NCI-H2029 treated with DMSO at 0.1 percent for 48 hours (cell line): ENCODE data around the gene PPP4R2.
"Not testable (repeated sequence)": the region's sequence is repeated elsewhere in the genome, so short reads cannot be mapped to it uniquely, and the experiment has no call there.

Experiments
- DNase-seq: peaks from one replicate; lab custom pipeline; 2025; lab: John Stamatoyannopoulos, UW

Gene PPP4R2

DNA sequence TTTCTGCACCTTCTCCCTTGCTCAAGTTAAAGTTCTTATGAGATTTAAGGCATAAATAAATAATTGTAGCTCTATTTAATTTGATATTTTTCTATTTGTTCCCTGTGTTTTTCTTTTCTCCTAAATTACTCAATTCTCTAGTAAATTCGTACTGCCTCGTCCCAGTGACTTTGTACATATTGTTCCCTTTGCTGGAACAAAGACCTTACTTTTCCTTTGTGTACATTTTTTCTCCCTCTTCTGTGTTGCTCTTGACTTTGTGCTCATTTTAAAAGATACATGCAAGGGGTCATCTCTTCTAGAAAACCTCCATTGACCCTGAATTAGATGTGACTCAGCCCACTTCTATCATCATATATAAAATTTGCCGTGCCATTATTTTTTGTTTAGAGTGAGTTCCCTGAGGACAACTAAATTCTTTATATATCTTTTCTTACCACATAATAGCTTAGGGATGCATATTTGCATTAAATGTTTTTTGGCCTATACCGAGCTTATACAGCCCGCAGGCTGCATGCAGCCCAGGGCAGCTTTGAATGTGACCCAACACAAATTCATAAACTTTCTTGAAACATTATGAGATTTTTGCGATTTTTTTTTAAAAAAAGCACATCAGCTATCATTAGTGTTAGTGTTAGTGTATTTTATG lies 29.6 kb downstream of the PPP4R2 start:
- DNase-seq = no peak

DNA sequence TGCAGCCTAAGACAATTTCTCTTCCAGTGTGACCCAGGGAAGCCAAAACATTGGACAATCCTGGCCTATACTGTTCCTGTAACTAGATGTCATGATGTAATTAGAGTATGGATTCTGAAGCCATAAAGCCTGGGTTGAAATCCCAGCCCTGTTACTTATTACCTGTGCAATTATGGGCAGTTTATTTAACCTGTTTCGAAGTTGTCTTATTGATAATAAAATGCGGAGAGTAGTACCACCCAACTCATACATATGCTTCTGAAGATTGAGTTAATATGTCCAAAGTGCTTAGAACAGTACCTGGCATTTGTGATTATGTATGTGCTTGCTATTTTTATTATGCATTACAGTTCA lies 30.1 kb downstream of the PPP4R2 start:
- no peak for DNase-seq

DNA sequence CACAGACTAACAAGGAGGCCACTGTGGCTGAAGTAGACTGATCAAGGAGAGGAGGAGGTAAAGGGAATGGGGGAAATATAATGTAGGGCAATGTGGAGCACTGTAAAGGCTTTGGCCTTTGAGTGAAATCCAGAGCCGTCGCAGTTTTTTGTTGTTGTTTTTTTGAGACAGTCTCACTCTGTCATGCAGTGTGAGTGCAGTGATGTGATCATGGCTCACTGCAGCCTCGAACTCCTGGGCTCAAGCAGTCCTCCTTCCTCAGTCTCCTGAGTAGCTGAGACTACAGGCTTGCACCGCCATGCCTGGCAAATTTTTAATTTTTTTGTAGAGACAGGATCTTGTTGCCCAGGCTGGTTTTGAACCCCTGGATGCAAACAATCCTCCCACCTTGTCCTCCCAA lies 32.2 kb downstream of the PPP4R2 start:
- DNase-seq = no peak

GRCh38 chr3:73029321-73029796 lies 32.7 kb downstream of the PPP4R2 start:
- DNase-seq = no peak

DNA sequence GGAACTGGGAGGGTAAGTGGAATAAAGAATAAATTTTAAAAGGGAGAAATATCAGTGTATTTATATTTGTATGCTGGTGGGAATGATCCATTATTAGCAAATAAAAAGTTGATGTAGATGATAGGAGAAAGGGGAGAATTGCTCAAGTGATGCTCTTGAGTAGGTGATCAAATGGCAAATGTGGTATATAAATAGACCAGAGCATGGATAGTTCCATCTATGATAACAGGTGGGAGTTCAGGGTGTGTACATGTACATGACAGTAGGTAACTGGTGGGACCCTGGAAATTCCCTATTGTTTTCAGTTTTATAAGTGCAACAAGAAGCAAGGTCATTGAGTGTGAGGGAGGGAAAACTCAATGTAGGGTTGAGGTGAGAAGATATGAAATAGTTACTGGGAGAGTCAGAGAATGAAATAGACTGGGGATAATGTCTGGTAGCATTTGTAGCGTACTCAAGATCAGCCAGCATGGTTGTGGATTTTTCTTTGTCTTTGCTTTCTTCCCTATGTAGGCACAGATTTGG lies 33.5 kb downstream of the PPP4R2 start:
- DNase-seq = no peak

GRCh38 chr3:73031573-73032103 lies 35.0 kb downstream of the PPP4R2 start:
- no peak for DNase-seq

DNA sequence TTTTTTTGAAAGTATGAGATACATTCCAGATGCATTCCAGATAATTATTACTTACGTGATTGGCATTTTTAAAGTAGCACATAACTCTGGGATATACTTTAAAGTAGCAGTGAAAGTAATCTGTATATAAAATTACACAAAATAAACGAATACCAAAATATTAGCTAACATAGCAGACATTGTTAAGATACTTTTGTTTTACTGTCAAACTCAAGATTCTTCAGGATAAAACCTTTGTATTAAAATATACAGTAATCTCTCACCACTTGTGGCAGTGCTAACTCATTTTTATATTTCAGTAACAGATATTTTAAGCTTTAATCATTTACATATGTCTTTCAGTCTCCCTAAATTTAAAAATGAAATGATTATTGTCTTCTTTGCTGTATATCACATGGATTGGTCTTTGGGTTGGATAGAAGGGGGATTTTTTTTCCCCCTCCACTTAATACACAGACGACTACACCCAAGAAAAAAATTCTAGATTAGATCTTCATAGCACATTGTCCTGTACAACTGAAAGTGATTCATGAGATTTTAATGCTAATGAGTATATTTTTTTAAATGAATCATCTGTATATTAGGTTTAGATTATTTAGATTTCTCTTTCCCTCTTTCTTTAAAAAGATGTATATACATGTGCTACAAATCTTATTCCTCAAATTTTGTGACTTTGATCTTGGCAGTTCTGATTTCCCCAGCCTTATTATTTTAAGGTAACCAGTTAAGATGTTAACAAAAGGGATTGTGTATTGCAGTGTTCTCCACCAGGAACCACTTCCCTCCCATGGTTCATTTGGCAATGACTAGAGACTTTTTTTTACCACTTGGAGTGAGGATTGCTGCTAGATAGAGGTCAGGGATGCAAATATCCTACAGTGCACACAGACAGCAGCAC lies 40.3 kb downstream of the PPP4R2 start:
- DNase-seq = no peak

DNA sequence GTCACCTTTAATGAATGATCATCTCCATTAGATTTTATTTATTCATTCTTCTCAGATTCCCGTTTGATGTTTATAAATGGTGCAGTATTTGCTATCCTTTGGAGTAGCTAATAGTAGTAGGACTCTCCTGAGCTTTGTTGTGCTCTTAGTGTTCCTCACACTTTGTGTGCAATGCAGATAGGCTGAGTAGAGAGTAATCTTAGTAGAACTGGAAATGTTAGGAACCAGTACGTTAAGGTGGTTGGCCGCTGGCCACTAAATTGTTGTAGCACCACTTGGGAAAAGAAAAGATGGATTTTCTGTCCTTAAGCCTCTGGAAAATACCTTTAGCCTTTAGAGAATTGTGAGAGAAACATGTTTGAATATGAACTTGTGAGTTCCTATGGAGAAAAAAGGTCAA lies 44.9 kb downstream of the PPP4R2 start:
- peak; percentile 14 for DNase-seq

DNA sequence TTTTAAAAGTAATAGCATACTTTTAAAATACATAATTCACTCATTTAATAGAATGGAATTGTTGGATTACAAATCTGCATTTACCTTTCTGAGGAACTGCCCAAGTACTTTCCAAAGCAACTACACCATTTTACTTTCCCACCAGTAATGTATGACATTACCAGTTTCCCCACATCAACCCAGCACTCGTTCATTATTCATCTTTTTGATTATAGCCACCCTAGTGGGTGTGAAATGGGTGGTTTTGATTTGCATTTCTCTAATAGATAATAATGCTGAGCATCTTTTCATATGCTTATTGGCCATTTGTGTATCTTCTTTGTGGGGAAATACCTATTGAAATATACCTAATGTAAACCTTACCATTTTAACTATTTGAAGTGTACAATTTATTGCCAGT lies 46.8 kb downstream of the PPP4R2 start:
- DNase-seq = no peak

DNA sequence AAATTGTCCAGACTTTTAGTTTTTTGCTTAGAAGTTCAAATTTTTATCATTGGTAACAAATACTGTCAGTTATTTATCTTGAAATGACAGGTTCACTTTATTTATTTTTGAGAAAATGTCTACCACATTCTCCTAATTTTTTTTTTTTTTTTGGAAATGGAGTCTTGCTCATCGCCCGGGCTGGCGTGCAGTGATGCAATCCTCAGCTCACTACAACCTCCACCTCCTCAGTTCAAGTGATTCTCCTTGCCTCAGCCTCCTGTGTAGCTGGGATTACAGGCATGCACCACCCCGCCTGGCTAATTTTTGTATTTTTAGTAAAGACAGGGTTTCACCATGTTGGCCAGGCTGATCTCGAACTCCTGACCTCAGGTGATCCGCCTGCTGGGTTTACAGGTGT lies 48.8 kb downstream of the PPP4R2 start:
- DNase-seq = no peak

DNA sequence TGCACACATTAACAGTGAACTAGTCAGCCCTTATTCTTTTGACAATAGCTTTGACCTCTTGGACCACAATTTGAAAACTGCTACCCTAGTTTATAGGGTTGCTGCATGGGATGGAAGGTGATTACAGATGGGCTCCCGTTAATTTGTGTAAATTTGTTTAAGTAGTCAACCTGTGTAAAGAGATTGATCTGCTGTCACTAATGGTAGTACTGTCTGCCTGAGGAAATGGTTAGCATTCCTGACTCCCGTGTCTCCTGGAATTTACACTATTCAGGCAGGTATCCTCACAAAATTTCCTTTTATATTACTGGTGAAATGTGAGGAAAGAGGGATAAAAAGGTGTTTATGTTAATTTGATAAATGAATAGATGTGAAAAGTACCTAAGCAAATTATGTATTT lies 49.6 kb downstream of the PPP4R2 start:
- DNase-seq = no peak

GRCh38 chr3:73049319-73049718 lies 52.7 kb downstream of the PPP4R2 start:
- no peak for DNase-seq

GRCh38 chr3:73052857-73053256 lies 56.2 kb downstream of the PPP4R2 start:
- DNase-seq = no peak

DNA sequence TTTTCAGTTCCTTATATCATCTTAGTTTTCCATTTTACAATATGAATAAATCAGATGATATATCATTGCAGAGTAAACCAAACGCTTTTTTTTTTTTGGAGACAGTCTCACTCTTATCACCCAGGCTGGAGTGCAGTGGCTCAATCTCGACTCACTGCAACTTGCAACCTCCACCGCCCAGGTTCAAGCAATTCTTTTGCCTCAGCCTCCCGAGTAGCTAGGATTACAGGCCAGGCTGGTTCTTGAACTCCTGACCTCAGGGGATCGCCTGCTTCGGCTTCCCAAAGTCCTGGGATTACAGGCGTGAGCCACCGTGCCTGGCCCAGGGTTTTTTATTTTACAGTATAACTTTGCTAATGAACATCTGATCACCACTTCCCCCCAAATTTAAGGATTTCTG lies 59.0 kb downstream of the PPP4R2 start:
- no peak for DNase-seq

DNA sequence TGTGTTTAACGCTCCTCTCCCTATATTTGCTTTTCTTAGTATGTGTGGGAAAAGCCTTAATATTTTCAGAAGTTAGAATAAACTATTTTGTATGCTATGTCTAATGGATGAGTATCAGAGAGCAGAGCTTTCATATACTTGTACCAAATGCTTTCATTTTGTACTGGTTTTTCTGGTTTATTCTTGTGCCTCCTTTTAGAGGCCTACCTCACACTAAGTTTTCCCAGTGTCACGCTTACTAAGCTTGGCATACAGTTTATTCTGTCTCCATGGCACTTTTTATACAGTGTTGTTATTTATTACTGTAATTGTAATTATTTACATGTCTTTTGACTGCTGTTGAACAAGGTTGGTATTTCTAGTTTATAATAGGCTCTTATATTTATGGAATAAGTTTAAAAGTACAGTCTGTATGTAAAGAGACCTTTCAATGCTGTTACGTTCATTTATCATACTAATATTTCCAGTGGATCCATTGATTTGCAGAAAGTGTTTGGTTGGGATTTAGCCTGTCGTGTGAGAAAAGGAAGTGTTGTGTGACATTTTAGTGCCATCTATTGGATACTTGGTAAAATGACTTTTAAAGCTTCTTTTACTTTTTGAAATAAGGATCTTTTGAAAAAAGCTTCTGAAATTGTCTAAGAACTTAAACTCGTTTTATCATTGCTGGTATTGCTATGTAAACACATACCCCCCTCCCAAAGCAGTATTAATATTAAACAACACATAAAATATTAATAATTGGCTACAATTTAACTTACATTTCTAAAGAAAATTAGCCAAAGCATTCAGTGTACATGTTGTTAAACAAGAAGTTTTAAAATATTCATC lies 59.6 kb downstream of the PPP4R2 start:
- DNase-seq = no peak

DNA sequence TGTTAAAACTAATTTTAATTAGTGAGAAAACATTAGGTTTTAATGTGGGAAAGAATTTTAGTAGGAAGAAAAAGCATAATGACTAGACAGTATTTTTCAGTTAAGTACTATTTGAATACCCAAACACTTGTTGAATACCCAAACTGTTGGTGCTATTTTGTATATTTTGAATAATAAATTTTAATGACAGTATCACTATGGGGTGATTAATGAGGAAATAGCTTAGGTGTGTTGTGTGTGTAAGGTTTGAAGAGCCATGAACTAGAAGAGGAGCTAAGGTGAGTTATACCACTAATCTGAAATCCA lies 60.2 kb downstream of the PPP4R2 start:
- no peak for DNase-seq

GRCh38 chr3:73060302-73060723 lies 63.7 kb downstream of the PPP4R2 start:
- DNase-seq = no peak

DNA sequence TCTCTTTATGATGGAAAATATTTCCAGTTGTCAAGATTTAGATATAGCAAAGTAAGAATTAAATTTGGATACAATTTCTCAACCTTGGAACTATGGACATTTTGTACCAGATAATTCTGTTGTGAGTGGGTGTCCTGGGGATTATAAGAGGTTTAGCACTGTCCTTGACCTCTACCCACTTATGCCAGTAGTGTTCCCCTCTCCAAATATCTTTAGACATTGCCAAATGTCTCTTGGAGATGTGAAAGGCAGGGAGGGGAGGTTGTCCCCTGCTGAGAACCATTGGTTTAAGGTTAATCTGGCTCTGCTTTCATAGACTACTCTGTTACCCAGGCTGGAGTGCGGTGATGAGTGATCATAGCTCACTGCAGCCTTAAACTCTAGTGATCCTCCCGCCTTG lies 64.8 kb downstream of the PPP4R2 start, which contains the start of gene EBLN2:
Gene EBLN2, plus strand, starts transcription at position 244 of the 400 bp plus-strand sequence. CDS start 423 bp downstream, outside the sequence.
- DNase-seq = no peak

- DNase-seq = not testable (repeated sequence)
These were observed 69.6 kb downstream of the PPP4R2 start for GRCh38 chr3:73066243-73066642.

DNA sequence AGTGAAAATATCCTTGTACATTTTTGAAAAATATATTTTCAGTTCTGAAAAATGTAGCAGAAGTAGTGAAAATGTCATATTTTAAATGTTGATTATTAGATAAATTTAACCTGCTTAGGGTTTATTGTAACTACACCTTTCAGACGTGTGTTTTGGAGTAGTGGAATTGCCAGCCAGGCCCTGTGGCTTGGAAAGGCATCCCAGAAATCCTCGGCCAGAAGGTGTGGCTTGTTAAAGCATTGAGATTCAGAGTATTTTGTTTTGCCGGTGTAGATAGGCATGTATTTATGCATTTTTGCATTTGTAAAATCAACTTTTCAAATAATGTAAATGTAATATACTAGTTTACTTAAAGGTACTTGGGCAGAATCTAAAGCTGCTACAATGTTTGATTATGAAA lies 71.8 kb downstream of the PPP4R2 start:
- DNase-seq = no peak

GRCh38 chr3:73069187-73069586 lies 72.6 kb downstream of the PPP4R2 start:
- no peak for DNase-seq
